IMR-90 (cell line): Measurements from ENCODE around the gene TTC3. TPM values are rescaled to one million over a fixed set of nuclear protein-coding genes. Genes with fewer than 3 reads are reported as not detected.

Experiments used
- ATAC-seq: fragments of 200-7000 bp; cut with Tn5 transposase; 2 replicates; pipeline ENCODE4 v1.9.1; 2020; ENCODE audit warnings: low read depth, mild to moderate bottlenecking, moderate library complexity
- BruUV-seq: library from RNA; stranded (reverse); fragments of 400-500 nt; replicated peaks from 2 replicates; lab custom pipeline; 2021; lab: Mats Ljungman, UMichigan
- CTCF ChIA-PET: fragments of 300-600 bp; formaldehyde crosslinking; extraction: SDS; loops from one replicate; lab custom pipeline; 2021; ENCODE audit warnings: antibody characterized with exemption; lab: Yijun Ruan, JAX
- POLR2A ChIA-PET: fragments of 300-600 bp; sonication (Branson Sonifier 250); formaldehyde crosslinking; loops from one replicate; lab custom pipeline; 2022; ENCODE audit warnings: antibody characterized with exemption; ENCODE audit not compliant: unreplicated experiment; lab: Charles Lee
- DNase-seq: peaks from one replicate; pipeline ENCODE4 v3.0.0; 2013
- H2AFZ ChIP-seq: replicated peaks from 2 replicates; pipeline ENCODE3; 2013; ENCODE audit warnings: low read length, mild to moderate bottlenecking; ENCODE audit not compliant: poor library complexity
- H2AK5ac ChIP-seq: 2 replicates; pipeline ENCODE4 v1.6.1; 2013; ENCODE audit warnings: low read depth, low read length, inconsistent platforms
- H2AK9ac ChIP-seq: replicated peaks from 2 replicates; pipeline ENCODE3; 2013; ENCODE audit warnings: mild to moderate bottlenecking, low read depth, low read length, moderate library complexity; ENCODE audit not compliant: poor library complexity
- H2BK120ac ChIP-seq: 2 replicates; pipeline ENCODE4 v1.6.1; 2013; ENCODE audit warnings: low read depth, low read length, inconsistent platforms
- H2BK15ac ChIP-seq: 3 replicates; pipeline ENCODE4 v1.6.1; 2013; ENCODE audit warnings: low read depth, low read length, inconsistent platforms
- H2BK20ac ChIP-seq: 2 replicates; pipeline ENCODE4 v1.6.1; 2013; ENCODE audit warnings: low read depth, mild to moderate bottlenecking, inconsistent platforms, low read length, moderate library complexity
- H2BK5ac ChIP-seq: 2 replicates; pipeline ENCODE4 v1.6.1; 2013; ENCODE audit warnings: mild to moderate bottlenecking, low read depth, low read length, inconsistent platforms; ENCODE audit not compliant: poor library complexity, severe bottlenecking
- H3K14ac ChIP-seq: replicated peaks from 2 replicates; pipeline ENCODE4 v1.6.1; 2013; ENCODE audit warnings: low read depth, low read length, inconsistent platforms
- H3K18ac ChIP-seq: 2 replicates; pipeline ENCODE4 v1.6.1; 2013; ENCODE audit warnings: low read depth, low read length, control low read depth
- H3K23ac ChIP-seq: 2 replicates; pipeline ENCODE4 v1.6.1; 2013; ENCODE audit warnings: low read depth, low read length, inconsistent platforms
- H3K27ac ChIP-seq: 2 replicates; pipeline ENCODE4 v1.5.1; 2013; ENCODE audit warnings: mild to moderate bottlenecking, control low read depth, low read length; ENCODE audit not compliant: insufficient read depth
- H3K27me3 ChIP-seq: 2 replicates; pipeline ENCODE4 v1.6.1; 2013; ENCODE audit warnings: low read length; ENCODE audit not compliant: control insufficient read depth, insufficient read depth
- H3K36me3 ChIP-seq: 2 replicates; pipeline ENCODE4 v1.6.1; 2013; ENCODE audit warnings: low read length, mixed read lengths; ENCODE audit not compliant: control insufficient read depth, insufficient read depth
- H3K4ac ChIP-seq: 2 replicates; pipeline ENCODE4 v1.6.1; 2013; ENCODE audit warnings: low read depth, low read length, inconsistent platforms
- H3K4me1 ChIP-seq: 2 replicates; pipeline ENCODE4 v1.6.1; 2013; ENCODE audit warnings: low read length, mixed read lengths; ENCODE audit not compliant: control insufficient read depth, insufficient read depth
- H3K4me2 ChIP-seq: 2 replicates; pipeline ENCODE4 v1.6.1; 2013; ENCODE audit warnings: low read depth, mild to moderate bottlenecking, control low read depth, low read length, moderate library complexity
- H3K4me3 ChIP-seq: 2 replicates; pipeline ENCODE4 v1.5.1; 2013; ENCODE audit warnings: low read depth, mild to moderate bottlenecking, control low read depth, low read length, moderate library complexity; ENCODE audit not compliant: insufficient read depth
- H3K56ac ChIP-seq: 2 replicates; pipeline ENCODE4 v1.6.1; 2013; ENCODE audit warnings: low read length, inconsistent platforms; ENCODE audit not compliant: insufficient read depth; ENCODE audit errors: extremely low read depth
- H3K79me1 ChIP-seq, 2 experiments: 2 replicates each; pipeline ENCODE4 v1.6.1; 2013; ENCODE audit warnings: low read length in 2 of 2, inconsistent platforms in 1 of 2, low read depth in 1 of 2
- H3K9ac ChIP-seq: 2 replicates; pipeline ENCODE4 v1.6.1; 2013; ENCODE audit warnings: low read depth, low read length, control low read depth
- H3K9me1 ChIP-seq: 2 replicates; pipeline ENCODE4 v1.6.1; 2013; ENCODE audit warnings: low read length, inconsistent platforms; ENCODE audit not compliant: insufficient read depth
- H3K9me3 ChIP-seq: 2 replicates; pipeline ENCODE4 v1.6.1; 2013; ENCODE audit warnings: low read length; ENCODE audit not compliant: control insufficient read depth, insufficient read depth
- H4K20me1 ChIP-seq: 2 replicates; pipeline ENCODE4 v1.6.1; 2013; ENCODE audit warnings: low read length, inconsistent platforms; ENCODE audit not compliant: insufficient read depth
- H4K5ac ChIP-seq: 2 replicates; pipeline ENCODE4 v1.6.1; 2013; ENCODE audit warnings: mild to moderate bottlenecking, low read depth, low read length, control low read depth
- H4K8ac ChIP-seq, 2 experiments: 2 replicates each; pipeline ENCODE4 v1.6.1; 2013; ENCODE audit warnings: low read depth in 2 of 2, low read length in 2 of 2, control low read depth in 1 of 2, inconsistent platforms in 1 of 2
- H4K91ac ChIP-seq: 2 replicates; pipeline ENCODE4 v1.6.1; 2013; ENCODE audit warnings: low read depth, low read length, inconsistent platforms; ENCODE audit not compliant: insufficient read depth
- BHLHE40 ChIP-seq: fragments of 150-350 bp; IDR thresholded peaks from 2 replicates; pipeline ENCODE4 v1.6.1; 2016; ENCODE audit warnings: mild to moderate bottlenecking, low read depth, low read length
- CEBPB ChIP-seq: IDR thresholded peaks from 2 replicates; pipeline ENCODE4 v1.6.1; 2012; ENCODE audit warnings: low read depth, low read length, improper control_type of control experiment
- CHD1 ChIP-seq: IDR thresholded peaks from 2 replicates; pipeline ENCODE4 v1.6.1; 2012; ENCODE audit warnings: low read depth, low read length, improper control_type of control experiment
- CTCF ChIP-seq: conservative IDR thresholded peaks from 2 replicates; pipeline ENCODE4 v1.5.1; 2012; ENCODE audit warnings: mild to moderate bottlenecking, low read depth, low read length, improper control_type of control experiment
- ELK1 ChIP-seq: fragments of 150-350 bp; IDR thresholded peaks from 2 replicates; pipeline ENCODE4 v1.6.1; 2016; ENCODE audit warnings: low read depth, mild to moderate bottlenecking, low read length, moderate library complexity, borderline replicate concordance
- FOS ChIP-seq: fragments of 150-350 bp; IDR thresholded peaks from 2 replicates; pipeline ENCODE4 v1.6.1; 2016; ENCODE audit warnings: low read depth, low read length
- MAFK ChIP-seq: IDR thresholded peaks from 2 replicates; pipeline ENCODE4 v1.6.1; 2012; ENCODE audit warnings: low read depth, low read length, improper control_type of control experiment
- MAZ ChIP-seq: IDR thresholded peaks from 2 replicates; pipeline ENCODE4 v1.6.1; 2012; ENCODE audit warnings: low read depth, mild to moderate bottlenecking, low read length, improper control_type of control experiment, moderate library complexity, borderline replicate concordance
- MXI1 ChIP-seq: IDR thresholded peaks from 2 replicates; pipeline ENCODE4 v1.6.1; 2012; ENCODE audit warnings: low read depth, mild to moderate bottlenecking, low read length, moderate library complexity, borderline replicate concordance
- NFE2L2 ChIP-seq: fragments of 150-350 bp; IDR thresholded peaks from 2 replicates; pipeline ENCODE4 v1.6.1; 2016; ENCODE audit warnings: low read depth, mild to moderate bottlenecking, low read length
- POLR2A ChIP-seq: IDR thresholded peaks from 2 replicates; pipeline ENCODE4 v1.6.1; 2012; ENCODE audit warnings: mild to moderate bottlenecking, low read depth, low read length
- RAD21 ChIP-seq: IDR thresholded peaks from 2 replicates; pipeline ENCODE4 v1.6.1; 2012; ENCODE audit warnings: low read length, improper control_type of control experiment
- RCOR1 ChIP-seq: IDR thresholded peaks from 2 replicates; pipeline ENCODE4 v1.6.1; 2012; ENCODE audit warnings: mild to moderate bottlenecking, low read length, improper control_type of control experiment; ENCODE audit not compliant: insufficient replicate concordance
- RFX5 ChIP-seq: IDR thresholded peaks from 2 replicates; pipeline ENCODE4 v1.8.0; 2012; ENCODE audit warnings: low read depth, mild to moderate bottlenecking, low read length, moderate library complexity
- SMC3 ChIP-seq: fragments of 150-350 bp; IDR thresholded peaks from 2 replicates; pipeline ENCODE4 v1.6.1; 2016; ENCODE audit warnings: low read depth, mild to moderate bottlenecking, antibody characterized with exemption, low read length, moderate library complexity
- USF2 ChIP-seq: fragments of 150-350 bp; IDR thresholded peaks from 2 replicates; pipeline ENCODE4 v1.6.1; 2017; ENCODE audit warnings: mild to moderate bottlenecking, antibody characterized with exemption, low read length, low read depth
- WGBS, 2 experiments: methylation state at CpG; one replicate each; pipeline versions ENCODE4 v1.1.5 to v1.1.7; 2013; ENCODE audit warnings: missing lambda C conversion rate in 2 of 2; ENCODE audit not compliant: insufficient read length in 1 of 2; ENCODE audit errors: extremely low coverage in 2 of 2; 5-methylcytosine and 5-hydroxymethylcytosine counted together
- dilution Hi-C: fragments of 300-500 bp; cut with HindIII; formaldehyde crosslinking; loops from one replicate; pipeline ENCODE4 v1.14.3; 2018; ENCODE audit warnings: low sequenced_read_pairs; ENCODE audit not compliant: unreplicated experiment
- in situ Hi-C: fragments of 300-500 bp; cut with MboI; formaldehyde crosslinking; loops from 3 replicates; pipeline ENCODE4 v1.14.3; 2019; ENCODE audit warnings: low sequenced_read_pairs, inconsistent platforms, mixed read lengths
- intact Hi-C: fragments of 100-400 bp; cut with micrococcal nuclease; formaldehyde crosslinking; loops from 2 replicates; pipeline ENCODE4 v1.10.0; 2022
- polyA plus RNA-seq, 3 experiments: library from polyadenylated mRNA; depleted of rRNA; stranded (reverse); fragments of >200 nt; gene quantifications; 2 replicates each; pipeline ENCODE4 v1.2.3, GENCODE V29; 2012; ENCODE audit warnings: low replicate concordance in 1 of 3
- total RNA-seq: library from RNA; depleted of rRNA; stranded (reverse); fragments of >200 nt; gene quantifications from 2 replicates; pipeline ENCODE4 v1.2.3, GENCODE V29; 2012

The TTC3 gene
- total and polyA plus RNA-seq, 2 of the 4 experiments (the other 2 are of a cell fraction): 96.7 to 293 TPM

- Histone ChIP-seq H3K4me1 (peaks cover 2% of the 10 kb centered on the region; the same call in 1 of the 2 replicates), H3K9ac (no peak overlapping the region), H3K23ac (no peak overlapping the region), H3K14ac (no peak overlapping the region), H4K20me1 (peaks cover 72% of the 10 kb centered on the region), H2AK5ac (no peak overlapping the region), H3K18ac (no peak overlapping the region), H2BK120ac (no peak overlapping the region), H3K4me2 (no peak overlapping the region), H3K79me1 (peaks cover 2 to 38% of the 10 kb centered on the region in 2 experiments; a peak in 3 of 4 replicates), H3K9me3 (no peaks in the 10 kb centered on the region), H2AFZ (no peak overlapping the region), H3K56ac (no peak overlapping the region), H3K27ac (no peak overlapping the region), H3K36me3 (no peaks in the 10 kb centered on the region), H2AK9ac (no peak overlapping the region), H3K27me3 (no peaks in the 10 kb centered on the region), H4K5ac (no peak overlapping the region), H2BK20ac (no peak overlapping the region), H4K91ac (no peak overlapping the region), H3K4me3 (no peak overlapping the region), H4K8ac (no peak overlapping the region), H3K9me1 (peaks cover 5% of the 10 kb centered on the region; the same call in 1 of the 2 replicates), H2BK5ac (no peak overlapping the region), H2BK15ac (no peak overlapping the region), H3K4ac (no peak overlapping the region)
- POLR2A ChIA-PET: no interaction called here
- no CpG with 5 or more reads among the region's 1 CpG for WGBS, 2 experiments
- intact Hi-C loops (no loop called here), dilution Hi-C loops (no loop called here), in situ Hi-C loops (no loop called here)
- ATAC-seq (no peak), DNase-seq (no peak)
- CTCF ChIA-PET: interaction anchor here (0.7 kb wide), 1 partner anchor 28 kb away, joined by 3 read pairs; no protein-coding TSS in a partner anchor
- TSS peak; percentile 6 for BruUV-seq
- no peak for TF ChIP-seq CTCF
- no peak for TF ChIP-seq MAZ
- TF ChIP-seq MXI1: no peak
- no peak for TF ChIP-seq RCOR1
- no peak for TF ChIP-seq BHLHE40
- no peak for TF ChIP-seq CHD1
- no peak for TF ChIP-seq MAFK
- TF ChIP-seq POLR2A: no peak
- TF ChIP-seq RFX5: no peak
- no peak for TF ChIP-seq NFE2L2
- no peak for TF ChIP-seq USF2
- no peak for TF ChIP-seq ELK1
- TF ChIP-seq RAD21: no peak
- TF ChIP-seq CEBPB: no peak
- TF ChIP-seq SMC3: no peak
- no peak for TF ChIP-seq FOS
Observed at GRCh38 chr21:37077403-37077802, 4.3 kb downstream of the TTC3 start.
